ENCODE results near the gene SH3BGRL2. TPM values are rescaled to one million over a fixed set of nuclear protein-coding genes. Genes with fewer than 3 reads are reported as not detected.
"Not testable (repeated sequence)": the region's sequence is repeated elsewhere in the genome, so short reads cannot be mapped to it uniquely, and the experiment has no call there.

SH3BGRL2 gene
- total RNA-seq, 1 donor from 2014 or later: 0.11 TPM

- intact Hi-C loops (cut with micrococcal nuclease): no loop called here
These were observed 17.2 kb downstream of the SH3BGRL2 start for GRCh38 chr6:79648328-79648727.

- intact Hi-C loops (cut with micrococcal nuclease): no loop called here
These were observed 17.9 kb downstream of the SH3BGRL2 start for GRCh38 chr6:79649016-79649415.

- intact Hi-C loops (cut with micrococcal nuclease): no loop called here
These were observed 19.8 kb downstream of the SH3BGRL2 start for GRCh38 chr6:79650950-79651349.

- intact Hi-C loops (cut with micrococcal nuclease): no loop called here
These were observed 25.0 kb downstream of the SH3BGRL2 start for GRCh38 chr6:79656134-79656533.

GRCh38 chr6:79657238-79657637, 26.1 kb downstream of the SH3BGRL2 start:
- intact Hi-C loops (cut with micrococcal nuclease): no loop called here

GRCh38 chr6:79663655-79664054, 32.5 kb downstream of the SH3BGRL2 start:
- intact Hi-C loops (cut with micrococcal nuclease): not testable (repeated sequence)

- intact Hi-C loops (cut with micrococcal nuclease): no loop called here
These were observed 34.8 kb downstream of the SH3BGRL2 start for GRCh38 chr6:79665725-79666551.

GRCh38 chr6:79666634-79667033, 35.5 kb downstream of the SH3BGRL2 start:
- intact Hi-C loops (cut with micrococcal nuclease): no loop called here

GRCh38 chr6:79668381-79668780, 37.3 kb downstream of the SH3BGRL2 start:
- intact Hi-C loops (cut with micrococcal nuclease): no loop called here

- intact Hi-C loops (cut with micrococcal nuclease): no loop called here
These were observed 38.6 kb downstream of the SH3BGRL2 start for GRCh38 chr6:79669766-79670165.

- intact Hi-C loops (cut with micrococcal nuclease): no loop called here
These were observed 39.7 kb downstream of the SH3BGRL2 start for GRCh38 chr6:79670789-79671188.

- intact Hi-C loops (cut with micrococcal nuclease): loop anchor here (1.0 kb wide), 1 partner anchor 101 kb away; no protein-coding TSS in a partner anchor
These were observed 40.6 kb downstream of the SH3BGRL2 start for GRCh38 chr6:79671600-79672266.

GRCh38 chr6:79672631-79673111, 41.5 kb downstream of the SH3BGRL2 start:
- intact Hi-C loops (cut with micrococcal nuclease): loop anchor here (1.0 kb wide), 1 partner anchor 102 kb away; no protein-coding TSS in a partner anchor

GRCh38 chr6:79673947-79674346, 42.8 kb downstream of the SH3BGRL2 start:
- intact Hi-C loops (cut with micrococcal nuclease): no loop called here

GRCh38 chr6:79676785-79677736, 45.9 kb downstream of the SH3BGRL2 start:
- intact Hi-C loops (cut with micrococcal nuclease): no loop called here

- intact Hi-C loops (cut with micrococcal nuclease): not testable (repeated sequence)
These were observed 51.6 kb downstream of the SH3BGRL2 start for GRCh38 chr6:79682682-79683081.

GRCh38 chr6:79684876-79685275, 53.7 kb downstream of the SH3BGRL2 start:
- intact Hi-C loops (cut with micrococcal nuclease): no loop called here

- intact Hi-C loops (cut with micrococcal nuclease): no loop called here
These were observed 55.7 kb downstream of the SH3BGRL2 start for GRCh38 chr6:79686707-79687309.

GRCh38 chr6:79687759-79688158, 56.6 kb downstream of the SH3BGRL2 start:
- intact Hi-C loops (cut with micrococcal nuclease): no loop called here

- intact Hi-C loops (cut with micrococcal nuclease): no loop called here
These were observed 63.0 kb downstream of the SH3BGRL2 start for GRCh38 chr6:79694156-79694555.
